Body of pancreas (tissue), 4 donors: ENCODE measurements around the gene MKS1.

Experiments used
- POLR2A ChIP-seq, 3 donors: fragments of 450-650 bp; IDR thresholded peaks; one replicate each; pipeline ENCODE4 v1.6.1; 2016; ENCODE audit warnings: antibody characterized with exemption in 3 of 3, mild to moderate bottlenecking in 2 of 3
- TF ChIP-seq, protein P1 (sequence below), 7 experiments: fragments of 450-650 bp in 4 of 7; fragments of 200-600 bp in 3 of 7; sonication (generic) in 3 of 7; IDR thresholded peaks; one replicate each; pipeline ENCODE4 v1.5.1; 2016 to 2019; ENCODE audit warnings: antibody characterized with exemption in 7 of 7

DNA sequence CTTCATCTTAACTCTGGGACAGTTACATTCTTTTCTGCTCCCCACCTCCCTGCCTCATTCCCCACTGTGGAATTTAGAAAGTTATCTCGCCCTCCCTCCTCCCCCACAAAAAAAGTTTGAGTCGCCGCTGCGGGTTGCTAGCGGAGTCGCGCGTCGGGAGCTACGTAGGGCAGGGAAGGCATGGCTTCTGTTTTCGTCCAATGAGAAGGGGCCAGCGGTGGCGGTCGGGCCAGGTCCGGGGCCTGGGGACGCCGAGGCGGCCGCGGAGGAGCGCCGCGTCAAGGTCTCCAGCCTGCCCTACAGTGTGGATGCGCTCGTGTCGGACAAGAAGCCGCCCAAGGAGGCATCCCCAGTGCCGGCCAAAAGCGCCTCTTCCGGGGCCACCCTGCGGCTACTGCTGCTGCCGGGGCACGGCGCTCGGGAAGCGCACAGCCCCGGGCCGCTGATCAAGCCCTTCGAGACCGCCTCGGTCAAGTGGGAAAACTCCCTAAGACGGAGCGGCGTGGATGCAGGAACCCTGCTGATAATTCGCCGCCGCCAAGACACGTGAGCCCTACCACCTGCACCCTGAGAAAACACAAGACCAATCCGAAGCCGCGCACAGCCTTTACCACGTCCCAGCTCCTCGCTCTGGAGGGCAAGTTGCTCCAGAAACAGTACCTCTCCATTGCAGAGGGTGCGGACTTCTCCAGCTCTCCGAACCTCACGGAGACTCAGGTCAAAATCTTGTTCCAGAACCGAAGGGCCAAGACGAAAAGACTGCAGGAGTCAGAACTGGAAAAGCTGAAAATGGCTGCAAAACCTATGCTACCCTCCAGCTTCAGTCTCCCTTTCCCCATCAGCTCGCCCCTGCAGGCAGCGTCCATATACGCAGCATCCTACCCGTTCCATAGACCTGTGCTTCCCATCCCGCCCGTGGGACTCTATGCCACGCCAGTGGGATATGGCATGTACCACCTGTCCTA, 61.9 kb downstream of the MKS1 start:
- TF ChIP-seq, protein P1, sequence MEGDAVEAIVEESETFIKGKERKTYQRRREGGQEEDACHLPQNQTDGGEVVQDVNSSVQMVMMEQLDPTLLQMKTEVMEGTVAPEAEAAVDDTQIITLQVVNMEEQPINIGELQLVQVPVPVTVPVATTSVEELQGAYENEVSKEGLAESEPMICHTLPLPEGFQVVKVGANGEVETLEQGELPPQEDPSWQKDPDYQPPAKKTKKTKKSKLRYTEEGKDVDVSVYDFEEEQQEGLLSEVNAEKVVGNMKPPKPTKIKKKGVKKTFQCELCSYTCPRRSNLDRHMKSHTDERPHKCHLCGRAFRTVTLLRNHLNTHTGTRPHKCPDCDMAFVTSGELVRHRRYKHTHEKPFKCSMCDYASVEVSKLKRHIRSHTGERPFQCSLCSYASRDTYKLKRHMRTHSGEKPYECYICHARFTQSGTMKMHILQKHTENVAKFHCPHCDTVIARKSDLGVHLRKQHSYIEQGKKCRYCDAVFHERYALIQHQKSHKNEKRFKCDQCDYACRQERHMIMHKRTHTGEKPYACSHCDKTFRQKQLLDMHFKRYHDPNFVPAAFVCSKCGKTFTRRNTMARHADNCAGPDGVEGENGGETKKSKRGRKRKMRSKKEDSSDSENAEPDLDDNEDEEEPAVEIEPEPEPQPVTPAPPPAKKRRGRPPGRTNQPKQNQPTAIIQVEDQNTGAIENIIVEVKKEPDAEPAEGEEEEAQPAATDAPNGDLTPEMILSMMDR (IDR thresholded peaks at IDR 0.05), result no peak
- TF ChIP-seq POLR2A (IDR thresholded peaks at IDR 0.05), result no peak
